BLaER1 treated with 17β-estradiol and CSF1 and Interleukin-3, amounts not matched to agents 10 nM and 100 nM (cell line): Measurements from ENCODE around the gene SLC17A6.

Source experiments
- H3K27ac ChIP-seq, 11 experiments: shearing (Covaris generic); formaldehyde crosslinking; 2 replicates each; pipeline ENCODE4 v1.8.1; 2022
- H3K27me3 ChIP-seq, 11 experiments: shearing (Covaris generic); formaldehyde crosslinking; 2 replicates each; pipeline ENCODE4 v1.8.1; 2022
- H3K36me3 ChIP-seq, 11 experiments: shearing (Covaris generic); formaldehyde crosslinking; 2 replicates each; pipeline ENCODE4 v1.8.1; 2022
- H3K4me1 ChIP-seq, 10 experiments: shearing (Covaris generic); formaldehyde crosslinking; 2 replicates each; pipeline ENCODE4 v1.8.1; 2022
- H3K4me2 ChIP-seq, 11 experiments: shearing (Covaris generic); formaldehyde crosslinking; 2 replicates each; pipeline ENCODE4 v1.8.1; 2022
- H3K4me3 ChIP-seq, 10 experiments: shearing (Covaris generic); formaldehyde crosslinking; 2 replicates each; pipeline ENCODE4 v1.8.1; 2022
- H3K9ac ChIP-seq, 11 experiments: shearing (Covaris generic); formaldehyde crosslinking; 2 replicates each; pipeline ENCODE4 v1.8.1; 2022
- H3K9me3 ChIP-seq, 11 experiments: shearing (Covaris generic); formaldehyde crosslinking; replicated peaks in 1 of 11; 2 replicates each; pipeline ENCODE4 v1.8.1; 2022
- H4K20me1 ChIP-seq, 11 experiments: shearing (Covaris generic); formaldehyde crosslinking; 2 replicates each; pipeline ENCODE4 v1.8.1; 2022
- Cebpa-rat ChIP-seq, 11 experiments: shearing (Covaris generic); IDR thresholded peaks; 2 replicates each; pipeline ENCODE4 v1.8.1; 2022

SLC17A6 gene

DNA sequence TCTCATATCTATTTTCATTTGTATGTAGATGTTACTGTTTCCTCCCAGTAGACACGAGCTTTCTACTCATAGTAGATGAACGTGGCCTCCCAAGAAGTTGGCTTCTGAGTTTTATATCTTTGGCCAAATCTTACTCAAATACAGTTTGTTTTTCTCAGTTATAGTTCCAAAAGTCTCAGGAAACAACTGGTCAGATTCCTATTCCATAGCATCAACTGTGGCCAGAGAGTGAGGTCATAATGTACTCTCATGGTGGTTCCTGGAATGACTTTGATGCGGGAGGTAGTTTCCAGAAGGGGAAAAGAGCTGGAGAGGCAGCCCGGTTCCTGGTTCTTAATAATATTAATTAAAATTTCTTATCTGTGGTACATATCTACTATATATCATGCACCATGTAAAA is 77.3 kb downstream of the SLC17A6 start:
- Histone ChIP-seq H3K4me2 (no peak overlapping the region), H3K9ac (no peak overlapping the region), H4K20me1 (no peaks in the 10 kb centered on the region), H3K4me1 (no peaks in the 10 kb centered on the region), H3K36me3 (no peaks in the 10 kb centered on the region), H3K27me3 (no peaks in the 10 kb centered on the region), H3K27ac (no peak overlapping the region), H3K9me3 (no peaks in the 10 kb centered on the region), H3K4me3 (no peak overlapping the region)
- no peak for TF ChIP-seq Cebpa-rat (IDR thresholded peaks at IDR 0.05)

DNA sequence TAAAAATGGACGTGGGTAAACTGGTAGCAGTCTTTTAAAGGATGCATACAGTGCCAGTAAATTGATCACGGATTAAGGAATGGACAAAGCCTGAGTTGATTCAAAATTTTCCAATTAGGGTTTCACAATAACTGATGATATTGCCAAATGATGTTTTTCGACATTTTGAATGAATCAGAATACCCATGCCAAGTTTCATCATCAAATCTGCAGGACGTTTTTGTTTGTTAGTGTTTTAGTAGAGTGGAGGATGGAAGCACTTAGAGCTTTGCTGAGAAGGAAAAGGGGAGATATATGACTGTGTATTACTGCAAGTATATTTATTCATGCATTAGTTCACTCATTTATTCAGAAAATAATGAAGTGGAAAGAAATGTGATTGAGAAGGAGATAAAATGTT is 78.3 kb downstream of the SLC17A6 start:
- H3K27me3 ChIP-seq = no peaks in the 10 kb centered on the region
- no peaks in the 10 kb centered on the region for H3K4me1 ChIP-seq
- no peaks in the 10 kb centered on the region for H3K9me3 ChIP-seq

DNA sequence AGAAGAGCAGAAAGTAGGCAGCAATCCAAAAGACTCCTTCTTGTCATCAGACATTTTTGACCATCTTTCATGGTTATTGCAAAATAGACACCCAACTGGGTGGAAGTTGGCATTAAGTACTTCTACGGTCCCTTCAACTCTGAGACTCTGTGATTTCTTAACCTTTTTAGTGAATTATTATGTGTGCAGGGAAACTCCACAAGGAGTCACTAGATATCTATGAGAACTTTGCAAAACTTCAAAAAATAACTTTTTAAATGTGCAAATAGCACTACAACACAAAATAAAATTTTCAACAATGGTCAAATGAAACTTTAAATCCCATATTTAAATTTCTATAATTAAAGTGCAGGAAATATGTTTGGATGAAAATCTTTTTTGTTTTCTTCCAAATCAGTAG is 88.7 kb downstream of the SLC17A6 start:
- 0 out of 22 replicates have a peak, but pooled peaks cover 0 to 5% (median 0%) of the 10 kb centered on the region in 11 experiments for H3K9me3 ChIP-seq
- TF ChIP-seq Cebpa-rat (IDR thresholded peaks at IDR 0.05) = no peak
- no peak overlapping the region for H3K4me3 ChIP-seq
- peaks cover 0 to 20% (median 11%) of the 10 kb centered on the region in 10 experiments; a peak in 14 of 20 replicates for H3K4me1 ChIP-seq
- H3K27ac ChIP-seq = no peak overlapping the region
- no peak overlapping the region for H3K4me2 ChIP-seq
- H3K27me3 ChIP-seq = no peaks in the 10 kb centered on the region; a peak in 1 of 22 replicates
- H3K9ac ChIP-seq = no peak overlapping the region
- H4K20me1 ChIP-seq = no peaks in the 10 kb centered on the region
- no peaks in the 10 kb centered on the region for H3K36me3 ChIP-seq

More for the DNA sequence above, 78.3 kb downstream of the SLC17A6 start:
- Histone ChIP-seq H3K4me2 (no peak overlapping the region), H3K27ac (no peak overlapping the region), H4K20me1 (no peaks in the 10 kb centered on the region), H3K9ac (no peak overlapping the region), H3K4me3 (no peak overlapping the region), H3K36me3 (no peaks in the 10 kb centered on the region)
- TF ChIP-seq Cebpa-rat (IDR thresholded peaks at IDR 0.05) = no peak
